ENCODE data around the gene FAM9A.

FAM9A gene

DNA sequence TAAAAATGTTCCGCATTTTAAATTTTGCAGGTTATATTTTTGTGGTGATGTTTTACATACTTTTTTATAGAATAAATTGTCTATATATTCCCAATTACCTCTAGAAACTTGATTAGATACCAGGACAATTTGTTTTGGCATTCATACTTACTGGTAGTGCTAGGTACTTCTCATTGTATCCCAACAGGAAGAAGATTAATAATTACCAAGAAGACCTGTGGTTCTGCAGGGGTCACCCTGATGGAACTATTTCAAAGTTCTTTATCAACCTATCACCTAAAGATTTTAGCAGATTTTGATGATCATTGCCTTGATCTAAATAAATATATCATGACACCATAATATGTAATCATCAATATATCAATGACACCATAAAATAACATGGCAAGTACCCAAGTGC is 22.5 kb upstream of the FAM9A start:
- no peak for DNase-seq (ENCODE audit: low read depth)
- TF ChIP-seq, protein P1, sequence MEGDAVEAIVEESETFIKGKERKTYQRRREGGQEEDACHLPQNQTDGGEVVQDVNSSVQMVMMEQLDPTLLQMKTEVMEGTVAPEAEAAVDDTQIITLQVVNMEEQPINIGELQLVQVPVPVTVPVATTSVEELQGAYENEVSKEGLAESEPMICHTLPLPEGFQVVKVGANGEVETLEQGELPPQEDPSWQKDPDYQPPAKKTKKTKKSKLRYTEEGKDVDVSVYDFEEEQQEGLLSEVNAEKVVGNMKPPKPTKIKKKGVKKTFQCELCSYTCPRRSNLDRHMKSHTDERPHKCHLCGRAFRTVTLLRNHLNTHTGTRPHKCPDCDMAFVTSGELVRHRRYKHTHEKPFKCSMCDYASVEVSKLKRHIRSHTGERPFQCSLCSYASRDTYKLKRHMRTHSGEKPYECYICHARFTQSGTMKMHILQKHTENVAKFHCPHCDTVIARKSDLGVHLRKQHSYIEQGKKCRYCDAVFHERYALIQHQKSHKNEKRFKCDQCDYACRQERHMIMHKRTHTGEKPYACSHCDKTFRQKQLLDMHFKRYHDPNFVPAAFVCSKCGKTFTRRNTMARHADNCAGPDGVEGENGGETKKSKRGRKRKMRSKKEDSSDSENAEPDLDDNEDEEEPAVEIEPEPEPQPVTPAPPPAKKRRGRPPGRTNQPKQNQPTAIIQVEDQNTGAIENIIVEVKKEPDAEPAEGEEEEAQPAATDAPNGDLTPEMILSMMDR (conservative IDR thresholded peaks at IDR 0.05; ENCODE audit: low read depth, low read length): no peak

DNA sequence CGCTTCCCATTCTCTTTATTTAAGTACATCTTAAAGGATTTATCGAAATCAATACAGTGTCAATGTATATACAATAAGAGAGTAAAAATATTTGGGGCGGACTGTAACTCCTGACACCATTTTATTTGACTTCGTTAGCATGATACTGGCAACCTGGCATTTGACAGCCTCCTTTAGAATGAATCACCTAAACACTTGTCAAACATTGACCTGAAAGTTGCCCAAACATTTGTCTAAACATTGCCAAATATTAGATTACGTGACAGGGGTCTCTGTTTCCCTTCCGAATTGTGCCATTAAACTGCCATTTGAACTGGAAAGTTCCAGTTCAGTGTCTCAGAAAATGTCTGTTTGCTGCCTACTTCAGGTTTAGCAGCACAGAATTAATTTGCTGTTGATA is 20.8 kb upstream of the FAM9A start:
- H3K4me3 ChIP-seq (ENCODE audit: low read depth, low read length): no peak overlapping the region
- TF ChIP-seq, protein P1 (conservative IDR thresholded peaks at IDR 0.05; ENCODE audit: low read depth, low read length): no peak
- DNase-seq (ENCODE audit: low read depth): no peak

More for the DNA sequence above, 22.5 kb upstream of the FAM9A start:
- H3K4me3 ChIP-seq (ENCODE audit: low read depth, low read length): no peak overlapping the region

DNA sequence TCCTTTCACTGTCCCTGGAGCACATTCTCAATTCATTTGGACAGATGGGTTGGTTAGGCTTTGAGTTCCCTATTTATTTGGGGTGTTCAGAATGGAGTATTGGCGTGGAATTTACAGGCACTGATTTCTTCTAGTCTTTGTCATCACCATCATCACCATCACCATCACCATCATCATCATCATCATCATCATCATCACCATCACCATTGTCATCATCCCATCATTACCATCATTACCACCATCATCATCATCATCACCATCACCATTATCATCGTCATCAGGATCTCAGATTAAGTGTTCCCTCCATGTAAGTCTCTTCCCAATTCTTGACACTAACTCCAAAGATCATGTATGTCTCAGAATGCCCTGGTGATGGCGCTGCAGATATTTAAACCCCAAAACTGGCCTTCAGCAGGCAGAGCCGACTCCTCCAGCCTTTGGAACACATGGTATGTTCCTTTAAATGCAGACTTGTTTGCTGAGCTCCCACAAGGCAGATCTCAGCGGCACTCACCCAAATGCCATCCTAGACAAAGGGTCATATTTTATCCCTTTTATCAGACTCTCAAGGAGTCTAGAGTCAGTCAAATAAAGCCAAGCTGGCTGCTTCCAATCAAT is 19.8 kb upstream of the FAM9A start:
- no peak overlapping the region for H3K4me3 ChIP-seq (ENCODE audit: low read depth, low read length)
- TF ChIP-seq, protein P1 (conservative IDR thresholded peaks at IDR 0.05; ENCODE audit: low read depth, low read length): peak; percentile 47
- peak; percentile 63 for DNase-seq (ENCODE audit: low read depth)

DNA sequence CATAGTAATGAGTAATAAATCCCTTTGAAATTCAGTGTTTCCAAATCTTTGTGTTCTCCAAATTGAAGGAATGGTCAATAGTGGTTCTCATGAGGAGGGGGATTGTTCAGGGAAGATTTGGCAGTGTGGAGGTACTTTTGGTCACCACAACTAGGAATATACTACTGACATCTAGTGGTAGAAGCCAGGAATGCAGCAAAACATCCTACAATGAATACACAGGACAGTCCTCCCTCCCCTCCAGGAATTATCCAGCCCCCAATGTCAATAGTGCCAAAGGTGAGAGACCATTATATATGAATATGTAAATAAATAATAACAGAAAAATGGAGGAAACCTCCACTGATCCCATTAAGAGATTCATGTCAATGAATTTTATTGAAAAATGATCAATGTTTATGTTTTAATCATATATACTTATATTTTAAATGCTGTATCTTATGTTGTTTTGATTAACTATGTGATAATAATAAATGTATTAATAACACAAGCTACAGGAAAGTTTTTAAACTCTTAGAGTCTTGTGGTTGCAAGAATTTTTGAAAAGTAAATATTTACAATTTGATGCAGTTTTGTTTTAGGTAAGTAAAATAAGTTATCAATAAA is 14.4 kb upstream of the FAM9A start:
- TF ChIP-seq, protein P1 (conservative IDR thresholded peaks at IDR 0.05; ENCODE audit: low read depth, low read length): peak; percentile 71
- DNase-seq (ENCODE audit: low read depth): peak; percentile 55
- no peak overlapping the region for H3K4me3 ChIP-seq (ENCODE audit: low read depth, low read length)

DNA sequence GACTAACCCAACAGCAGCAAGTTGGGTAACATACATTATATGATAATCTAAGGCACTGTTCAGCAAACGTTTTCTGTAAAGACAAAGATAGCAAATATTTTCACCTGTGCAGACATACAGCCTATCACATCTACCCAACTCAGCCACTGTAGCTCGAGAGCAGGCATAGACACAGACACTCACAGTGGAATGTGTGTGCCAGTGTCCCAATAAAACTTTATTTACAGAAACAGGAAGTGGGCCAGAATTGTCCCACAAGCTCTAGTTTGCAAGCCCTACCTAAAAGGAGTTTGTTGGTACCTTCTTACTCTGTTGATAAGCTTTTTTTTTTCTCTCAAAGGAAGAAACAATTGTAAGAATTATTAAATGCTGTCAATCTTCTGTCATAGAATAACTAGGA is 11.9 kb upstream of the FAM9A start:
- TF ChIP-seq, protein P1 (conservative IDR thresholded peaks at IDR 0.05; ENCODE audit: low read depth, low read length): no peak
- no peak overlapping the region for H3K4me3 ChIP-seq (ENCODE audit: low read depth, low read length)
- DNase-seq (ENCODE audit: low read depth): no peak

DNA sequence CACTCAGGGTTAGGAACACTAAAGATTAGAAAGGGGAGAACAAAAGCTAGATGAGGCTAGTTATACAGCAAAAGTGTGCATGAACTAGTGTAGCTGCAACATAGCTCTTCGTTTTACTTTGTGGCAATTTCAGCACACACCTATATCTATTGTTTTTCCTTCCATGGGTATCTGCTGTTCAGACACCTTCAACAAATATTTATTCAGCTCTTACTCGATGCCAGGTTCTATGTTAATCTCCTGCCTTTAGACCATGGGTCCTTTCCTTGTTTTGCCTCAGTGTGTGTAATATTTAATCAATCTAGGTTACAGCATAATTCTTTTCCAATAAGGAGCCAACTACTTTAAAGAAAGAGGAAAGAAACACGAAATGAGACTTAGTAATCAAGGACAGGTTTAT is 10.4 kb upstream of the FAM9A start:
- TF ChIP-seq, protein P1 (conservative IDR thresholded peaks at IDR 0.05; ENCODE audit: low read depth, low read length): no peak
- H3K4me3 ChIP-seq (ENCODE audit: low read depth, low read length): no peak overlapping the region
- no peak for DNase-seq (ENCODE audit: low read depth)

DNA sequence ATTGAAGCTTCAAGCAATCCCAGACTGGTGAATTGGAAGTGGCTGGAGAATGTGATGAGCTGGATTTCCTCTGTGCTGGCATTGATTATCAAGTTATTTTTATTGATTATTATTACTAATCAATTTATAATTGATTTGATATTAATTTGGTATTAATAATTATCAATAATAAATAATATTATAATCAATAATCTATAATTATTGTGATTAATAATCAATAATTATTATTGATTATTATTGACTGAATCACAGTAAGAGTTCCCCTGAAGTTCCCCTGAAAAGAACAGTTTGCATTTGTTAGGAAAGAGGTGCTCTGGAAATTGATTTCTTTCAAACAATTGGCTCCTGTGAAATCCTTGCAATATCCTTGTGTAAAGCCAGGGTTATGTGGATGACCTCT is 7.5 kb upstream of the FAM9A start:
- no peak overlapping the region for H3K4me3 ChIP-seq (ENCODE audit: low read depth, low read length)
- DNase-seq (ENCODE audit: low read depth): no peak
- TF ChIP-seq, protein P1 (conservative IDR thresholded peaks at IDR 0.05; ENCODE audit: low read depth, low read length): no peak

All from choroid plexus epithelial cell (primary cell).